H1 (cell line): ENCODE measurements around the gene LDLRAP1. TPM values are rescaled to one million over a fixed set of nuclear protein-coding genes. Genes with fewer than 3 reads are reported as not detected.

Experiments used
- EGR1 ChIP-seq: IDR thresholded peaks from 2 replicates; pipeline ENCODE4 v1.6.1; 2011; ENCODE audit warnings: low read depth, low read length, borderline replicate concordance
- HDAC2 ChIP-seq, 2 experiments: fragments of 300-600 bp in 1 of 2; sonication (generic) in 1 of 2; IDR thresholded peaks; 2 replicates each; pipeline ENCODE4 v1.6.1; 2011 to 2012; ENCODE audit warnings: low read depth in 2 of 2, low read length in 2 of 2, mild to moderate bottlenecking in 2 of 2, moderate library complexity in 2 of 2, borderline replicate concordance in 1 of 2, inconsistent platforms in 1 of 2
- JUND ChIP-seq: IDR thresholded peaks from 2 replicates; pipeline ENCODE4 v1.6.1; 2011; ENCODE audit warnings: mild to moderate bottlenecking, improper control_type of control experiment, low read length
- SAP30 ChIP-seq: fragments of 300-600 bp; sonication (generic); IDR thresholded peaks from 2 replicates; pipeline ENCODE4 v1.7.1; 2012; ENCODE audit warnings: low read length, moderate library complexity, mild to moderate bottlenecking, inconsistent platforms; ENCODE audit not compliant: insufficient read depth, insufficient replicate concordance
- SIN3A ChIP-seq, 2 experiments: IDR thresholded peaks in 1 of 2; conservative IDR thresholded peaks in 1 of 2; 2 replicates each; pipeline ENCODE4 v1.6.1; 2011 to 2012; ENCODE audit warnings: low read length in 2 of 2, improper control_type of control experiment in 1 of 2, low read depth in 1 of 2, mild to moderate bottlenecking in 1 of 2
- USF2 ChIP-seq: IDR thresholded peaks from 2 replicates; pipeline ENCODE4 v1.6.1; 2011; ENCODE audit warnings: low read length, improper control_type of control experiment
- polyA plus RNA-seq, 7 experiments: library from polyadenylated mRNA; depleted of rRNA in 3 of 7; stranded (reverse) in 5 of 7; unstranded in 2 of 7; fragments of >200 nt in 5 of 7; fragments of 200-250 nt in 2 of 7; gene quantifications; 1 replicate in 5 of 7; 2 replicates in 1 of 7; 4 replicates in 1 of 7; pipeline versions ENCODE4 v1.2.1 to v1.2.3, GENCODE V29; 2011 to 2013; ENCODE audit warnings: missing spikeins in 2 of 7, mixed read lengths in 2 of 7
- total RNA-seq: library from RNA; stranded (reverse); fragmentation: NEBNext Ultra II Directional; extraction: Animal tissue kit (Norgen Biotek cat#: 25700); gene quantifications from 2 replicates; pipeline ENCODE4 v1.2.1, GENCODE V29; 2021
- TF ChIP-seq, protein P1 (sequence below): fragments of 300-600 bp; sonication (generic); IDR thresholded peaks from 2 replicates; pipeline ENCODE4 v1.7.1; 2012; ENCODE audit warnings: low read length, moderate library complexity, mild to moderate bottlenecking, inconsistent platforms; ENCODE audit not compliant: insufficient replicate concordance

The LDLRAP1 gene
- total and polyA plus RNA-seq, 2 of the 8 experiments (the other 6 are each of a cell fraction or from before 2014, with no cell fraction given) = 12.8 to 13.2 TPM

- TF ChIP-seq SIN3A (conservative IDR thresholded peaks at IDR 0.05 in 1 of 2, IDR thresholded peaks at IDR 0.05 in 1 of 2; ENCODE audit: low read depth in 1 of 2, low read length in 2 of 2) (peak in 1 of 2 experiments; percentile 63; a peak in 2 of 4 replicates), JUND (no peak), SAP30 (no peak), HDAC2 (IDR thresholded peaks at IDR 0.05; ENCODE audit: borderline replicate concordance in 1 of 2, low read depth in 2 of 2, low read length in 2 of 2) (no peak), USF2 (no peak), EGR1 (peak; percentile 82; the same call in 1 of the 2 replicates)
- TF ChIP-seq, protein P1, sequence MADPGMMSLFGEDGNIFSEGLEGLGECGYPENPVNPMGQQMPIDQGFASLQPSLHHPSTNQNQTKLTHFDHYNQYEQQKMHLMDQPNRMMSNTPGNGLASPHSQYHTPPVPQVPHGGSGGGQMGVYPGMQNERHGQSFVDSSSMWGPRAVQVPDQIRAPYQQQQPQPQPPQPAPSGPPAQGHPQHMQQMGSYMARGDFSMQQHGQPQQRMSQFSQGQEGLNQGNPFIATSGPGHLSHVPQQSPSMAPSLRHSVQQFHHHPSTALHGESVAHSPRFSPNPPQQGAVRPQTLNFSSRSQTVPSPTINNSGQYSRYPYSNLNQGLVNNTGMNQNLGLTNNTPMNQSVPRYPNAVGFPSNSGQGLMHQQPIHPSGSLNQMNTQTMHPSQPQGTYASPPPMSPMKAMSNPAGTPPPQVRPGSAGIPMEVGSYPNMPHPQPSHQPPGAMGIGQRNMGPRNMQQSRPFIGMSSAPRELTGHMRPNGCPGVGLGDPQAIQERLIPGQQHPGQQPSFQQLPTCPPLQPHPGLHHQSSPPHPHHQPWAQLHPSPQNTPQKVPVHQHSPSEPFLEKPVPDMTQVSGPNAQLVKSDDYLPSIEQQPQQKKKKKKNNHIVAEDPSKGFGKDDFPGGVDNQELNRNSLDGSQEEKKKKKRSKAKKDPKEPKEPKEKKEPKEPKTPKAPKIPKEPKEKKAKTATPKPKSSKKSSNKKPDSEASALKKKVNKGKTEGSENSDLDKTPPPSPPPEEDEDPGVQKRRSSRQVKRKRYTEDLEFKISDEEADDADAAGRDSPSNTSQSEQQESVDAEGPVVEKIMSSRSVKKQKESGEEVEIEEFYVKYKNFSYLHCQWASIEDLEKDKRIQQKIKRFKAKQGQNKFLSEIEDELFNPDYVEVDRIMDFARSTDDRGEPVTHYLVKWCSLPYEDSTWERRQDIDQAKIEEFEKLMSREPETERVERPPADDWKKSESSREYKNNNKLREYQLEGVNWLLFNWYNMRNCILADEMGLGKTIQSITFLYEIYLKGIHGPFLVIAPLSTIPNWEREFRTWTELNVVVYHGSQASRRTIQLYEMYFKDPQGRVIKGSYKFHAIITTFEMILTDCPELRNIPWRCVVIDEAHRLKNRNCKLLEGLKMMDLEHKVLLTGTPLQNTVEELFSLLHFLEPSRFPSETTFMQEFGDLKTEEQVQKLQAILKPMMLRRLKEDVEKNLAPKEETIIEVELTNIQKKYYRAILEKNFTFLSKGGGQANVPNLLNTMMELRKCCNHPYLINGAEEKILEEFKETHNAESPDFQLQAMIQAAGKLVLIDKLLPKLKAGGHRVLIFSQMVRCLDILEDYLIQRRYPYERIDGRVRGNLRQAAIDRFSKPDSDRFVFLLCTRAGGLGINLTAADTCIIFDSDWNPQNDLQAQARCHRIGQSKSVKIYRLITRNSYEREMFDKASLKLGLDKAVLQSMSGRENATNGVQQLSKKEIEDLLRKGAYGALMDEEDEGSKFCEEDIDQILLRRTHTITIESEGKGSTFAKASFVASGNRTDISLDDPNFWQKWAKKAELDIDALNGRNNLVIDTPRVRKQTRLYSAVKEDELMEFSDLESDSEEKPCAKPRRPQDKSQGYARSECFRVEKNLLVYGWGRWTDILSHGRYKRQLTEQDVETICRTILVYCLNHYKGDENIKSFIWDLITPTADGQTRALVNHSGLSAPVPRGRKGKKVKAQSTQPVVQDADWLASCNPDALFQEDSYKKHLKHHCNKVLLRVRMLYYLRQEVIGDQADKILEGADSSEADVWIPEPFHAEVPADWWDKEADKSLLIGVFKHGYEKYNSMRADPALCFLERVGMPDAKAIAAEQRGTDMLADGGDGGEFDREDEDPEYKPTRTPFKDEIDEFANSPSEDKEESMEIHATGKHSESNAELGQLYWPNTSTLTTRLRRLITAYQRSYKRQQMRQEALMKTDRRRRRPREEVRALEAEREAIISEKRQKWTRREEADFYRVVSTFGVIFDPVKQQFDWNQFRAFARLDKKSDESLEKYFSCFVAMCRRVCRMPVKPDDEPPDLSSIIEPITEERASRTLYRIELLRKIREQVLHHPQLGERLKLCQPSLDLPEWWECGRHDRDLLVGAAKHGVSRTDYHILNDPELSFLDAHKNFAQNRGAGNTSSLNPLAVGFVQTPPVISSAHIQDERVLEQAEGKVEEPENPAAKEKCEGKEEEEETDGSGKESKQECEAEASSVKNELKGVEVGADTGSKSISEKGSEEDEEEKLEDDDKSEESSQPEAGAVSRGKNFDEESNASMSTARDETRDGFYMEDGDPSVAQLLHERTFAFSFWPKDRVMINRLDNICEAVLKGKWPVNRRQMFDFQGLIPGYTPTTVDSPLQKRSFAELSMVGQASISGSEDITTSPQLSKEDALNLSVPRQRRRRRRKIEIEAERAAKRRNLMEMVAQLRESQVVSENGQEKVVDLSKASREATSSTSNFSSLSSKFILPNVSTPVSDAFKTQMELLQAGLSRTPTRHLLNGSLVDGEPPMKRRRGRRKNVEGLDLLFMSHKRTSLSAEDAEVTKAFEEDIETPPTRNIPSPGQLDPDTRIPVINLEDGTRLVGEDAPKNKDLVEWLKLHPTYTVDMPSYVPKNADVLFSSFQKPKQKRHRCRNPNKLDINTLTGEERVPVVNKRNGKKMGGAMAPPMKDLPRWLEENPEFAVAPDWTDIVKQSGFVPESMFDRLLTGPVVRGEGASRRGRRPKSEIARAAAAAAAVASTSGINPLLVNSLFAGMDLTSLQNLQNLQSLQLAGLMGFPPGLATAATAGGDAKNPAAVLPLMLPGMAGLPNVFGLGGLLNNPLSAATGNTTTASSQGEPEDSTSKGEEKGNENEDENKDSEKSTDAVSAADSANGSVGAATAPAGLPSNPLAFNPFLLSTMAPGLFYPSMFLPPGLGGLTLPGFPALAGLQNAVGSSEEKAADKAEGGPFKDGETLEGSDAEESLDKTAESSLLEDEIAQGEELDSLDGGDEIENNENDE = no peak
These were observed 72.9 kb downstream of the LDLRAP1 start, which contains the start of gene MAN1C1 (continued) for GRCh38 chr1:25616095-25616986.
